ENCODE data around the gene PDE8B. TPM values are rescaled to one million over a fixed set of nuclear protein-coding genes. Genes with fewer than 3 reads are reported as not detected.

PDE8B gene
- total RNA-seq, 1 donor from 2014 or later: 0.33 TPM

DNA sequence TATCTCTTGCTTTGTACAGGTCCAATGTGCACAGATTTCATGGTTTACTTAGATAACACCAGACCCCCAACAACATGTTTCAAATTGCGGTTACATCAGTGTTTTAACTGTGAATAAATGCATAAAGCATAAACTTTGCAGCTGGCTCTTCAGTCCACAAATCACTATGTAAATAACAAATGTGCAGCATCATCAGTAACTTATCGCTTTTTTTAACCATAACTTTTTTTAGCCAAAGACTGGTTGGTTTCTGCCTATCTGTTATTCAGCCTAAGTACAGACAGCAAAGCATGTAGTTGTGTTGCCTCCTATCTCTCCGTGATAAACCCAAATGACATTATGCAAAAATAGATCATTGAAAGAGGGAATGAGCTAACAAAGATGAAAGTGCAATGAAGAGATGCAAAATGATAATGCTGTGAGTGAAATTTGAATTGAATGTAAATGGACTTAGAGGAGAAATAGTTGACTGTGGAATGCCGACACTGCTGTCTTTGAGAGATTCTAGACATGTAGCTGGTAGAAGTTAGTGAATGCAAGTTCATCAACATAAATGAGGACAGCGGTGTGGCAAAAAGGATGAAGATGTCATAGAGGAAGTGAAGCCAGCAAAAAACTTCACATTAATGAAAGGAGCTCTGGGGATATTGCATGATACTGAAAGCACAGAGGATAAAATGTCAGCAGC is 108.8 kb downstream of the PDE8B start:
- Histone ChIP-seq H3K36me3 (ENCODE audit: control insufficient read depth, insufficient read depth, low read length) (no peaks in the 10 kb centered on the region), H3K27me3 (ENCODE audit: control insufficient read depth, insufficient read depth, low read length) (no peaks in the 10 kb centered on the region), H3K4me3 (ENCODE audit: low read depth, low read length) (no peak overlapping the region)
- no peak for DNase-seq (ENCODE audit: low read depth)
- TF ChIP-seq, protein P1, sequence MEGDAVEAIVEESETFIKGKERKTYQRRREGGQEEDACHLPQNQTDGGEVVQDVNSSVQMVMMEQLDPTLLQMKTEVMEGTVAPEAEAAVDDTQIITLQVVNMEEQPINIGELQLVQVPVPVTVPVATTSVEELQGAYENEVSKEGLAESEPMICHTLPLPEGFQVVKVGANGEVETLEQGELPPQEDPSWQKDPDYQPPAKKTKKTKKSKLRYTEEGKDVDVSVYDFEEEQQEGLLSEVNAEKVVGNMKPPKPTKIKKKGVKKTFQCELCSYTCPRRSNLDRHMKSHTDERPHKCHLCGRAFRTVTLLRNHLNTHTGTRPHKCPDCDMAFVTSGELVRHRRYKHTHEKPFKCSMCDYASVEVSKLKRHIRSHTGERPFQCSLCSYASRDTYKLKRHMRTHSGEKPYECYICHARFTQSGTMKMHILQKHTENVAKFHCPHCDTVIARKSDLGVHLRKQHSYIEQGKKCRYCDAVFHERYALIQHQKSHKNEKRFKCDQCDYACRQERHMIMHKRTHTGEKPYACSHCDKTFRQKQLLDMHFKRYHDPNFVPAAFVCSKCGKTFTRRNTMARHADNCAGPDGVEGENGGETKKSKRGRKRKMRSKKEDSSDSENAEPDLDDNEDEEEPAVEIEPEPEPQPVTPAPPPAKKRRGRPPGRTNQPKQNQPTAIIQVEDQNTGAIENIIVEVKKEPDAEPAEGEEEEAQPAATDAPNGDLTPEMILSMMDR (IDR thresholded peaks at IDR 0.05; ENCODE audit: insufficient read depth, low read length, poor library complexity, severe bottlenecking): no peak

DNA sequence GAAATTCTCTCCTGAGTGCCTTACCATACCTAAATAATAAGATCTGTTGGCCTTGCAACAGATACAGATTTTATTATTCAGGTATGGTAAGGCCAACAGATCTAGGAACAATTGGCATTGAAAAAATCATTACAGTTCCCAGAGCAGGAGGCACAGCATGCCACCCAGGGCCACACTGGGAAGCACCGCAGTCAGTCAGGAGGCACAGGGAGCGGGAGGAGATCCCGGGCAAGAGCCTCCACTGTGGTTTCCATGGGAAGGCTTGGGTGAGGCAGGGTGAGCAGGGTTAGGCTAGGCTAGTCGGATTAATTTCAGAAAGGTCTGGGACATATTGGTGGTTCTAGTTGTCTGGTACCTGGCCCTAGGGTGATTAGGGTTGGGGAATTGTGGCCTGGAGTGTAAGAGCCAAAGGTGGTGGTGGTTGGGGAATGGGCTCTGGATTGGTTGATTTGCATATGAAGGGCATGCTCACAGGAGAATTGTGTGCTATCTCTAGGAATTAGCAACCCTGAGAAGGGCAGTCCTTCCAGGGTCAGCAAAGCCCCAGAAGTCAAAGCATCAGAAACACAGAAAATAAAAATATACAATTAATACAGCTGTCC is 111.4 kb downstream of the PDE8B start:
- no peak for DNase-seq (ENCODE audit: low read depth)
- TF ChIP-seq, protein P1 (IDR thresholded peaks at IDR 0.05; ENCODE audit: insufficient read depth, low read length, poor library complexity, severe bottlenecking): no peak

DNA sequence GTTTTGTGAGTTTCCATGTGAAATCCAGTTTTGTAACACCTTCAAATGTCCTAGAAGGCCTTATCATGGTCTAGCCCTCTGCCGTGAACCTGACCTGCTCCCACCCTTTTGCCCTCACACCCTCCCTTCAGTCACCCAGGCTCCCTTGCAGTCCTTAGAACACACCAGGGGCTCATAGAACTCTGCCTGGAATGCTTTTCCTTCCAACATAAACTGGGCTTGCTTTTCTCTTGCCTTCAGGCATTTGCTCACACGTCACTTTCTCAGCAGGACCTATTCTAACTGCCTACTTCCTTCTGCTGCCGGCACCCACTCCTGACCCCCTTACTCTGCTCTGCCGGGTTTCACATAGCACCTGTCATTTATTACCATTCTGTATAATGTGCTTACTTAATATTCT is 111.9 kb downstream of the PDE8B start:
- no peak overlapping the region for H3K4me3 ChIP-seq (ENCODE audit: low read depth, low read length)
- no peaks in the 10 kb centered on the region for H3K27me3 ChIP-seq (ENCODE audit: control insufficient read depth, insufficient read depth, low read length)
- DNase-seq (ENCODE audit: low read depth): no peak
- H3K36me3 ChIP-seq (ENCODE audit: control insufficient read depth, insufficient read depth, low read length): no peaks in the 10 kb centered on the region
- TF ChIP-seq, protein P1 (IDR thresholded peaks at IDR 0.05; ENCODE audit: insufficient read depth, low read length, poor library complexity, severe bottlenecking): no peak

More for the DNA sequence above, 111.4 kb downstream of the PDE8B start:
- H3K36me3 ChIP-seq (ENCODE audit: control insufficient read depth, insufficient read depth, low read length): no peaks in the 10 kb centered on the region
- H3K27me3 ChIP-seq (ENCODE audit: control insufficient read depth, insufficient read depth, low read length): no peaks in the 10 kb centered on the region
- no peak overlapping the region for H3K4me3 ChIP-seq (ENCODE audit: low read depth, low read length)

DNA sequence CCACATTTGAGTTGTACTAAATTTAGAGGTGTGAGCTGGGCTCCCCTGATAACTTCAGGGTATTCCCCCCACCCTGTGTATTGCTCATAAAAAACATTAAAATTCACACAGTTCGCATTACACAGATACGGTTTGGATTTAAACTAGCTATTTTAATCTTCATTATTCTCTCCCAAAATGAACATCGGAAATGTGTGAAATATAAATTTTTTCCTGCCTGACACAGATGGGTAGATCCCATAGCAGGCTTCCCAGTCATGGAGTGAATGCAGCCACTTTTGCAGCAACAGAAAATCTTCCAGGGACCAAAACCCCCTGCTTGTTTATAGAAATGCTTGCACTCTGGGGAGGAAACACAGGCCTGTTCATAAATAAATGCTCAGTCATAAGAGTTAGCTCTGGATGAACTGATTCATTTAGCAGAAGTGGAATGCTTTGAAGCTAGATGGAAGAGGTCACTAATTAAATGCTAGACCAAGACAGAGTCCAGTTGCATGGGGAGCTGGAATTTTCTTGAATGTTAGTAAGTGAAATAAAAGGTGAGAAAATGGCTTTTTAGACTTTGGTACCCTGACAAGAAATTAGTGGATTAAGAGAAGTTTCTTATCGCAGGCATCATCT is 115.6 kb downstream of the PDE8B start:
- no peak overlapping the region for H3K4me3 ChIP-seq (ENCODE audit: low read depth, low read length)
- TF ChIP-seq, protein P1 (IDR thresholded peaks at IDR 0.05; ENCODE audit: insufficient read depth, low read length, poor library complexity, severe bottlenecking): no peak
- H3K27me3 ChIP-seq (ENCODE audit: control insufficient read depth, insufficient read depth, low read length): no peaks in the 10 kb centered on the region
- no peaks in the 10 kb centered on the region for H3K36me3 ChIP-seq (ENCODE audit: control insufficient read depth, insufficient read depth, low read length)
- DNase-seq (ENCODE audit: low read depth): no peak

DNA sequence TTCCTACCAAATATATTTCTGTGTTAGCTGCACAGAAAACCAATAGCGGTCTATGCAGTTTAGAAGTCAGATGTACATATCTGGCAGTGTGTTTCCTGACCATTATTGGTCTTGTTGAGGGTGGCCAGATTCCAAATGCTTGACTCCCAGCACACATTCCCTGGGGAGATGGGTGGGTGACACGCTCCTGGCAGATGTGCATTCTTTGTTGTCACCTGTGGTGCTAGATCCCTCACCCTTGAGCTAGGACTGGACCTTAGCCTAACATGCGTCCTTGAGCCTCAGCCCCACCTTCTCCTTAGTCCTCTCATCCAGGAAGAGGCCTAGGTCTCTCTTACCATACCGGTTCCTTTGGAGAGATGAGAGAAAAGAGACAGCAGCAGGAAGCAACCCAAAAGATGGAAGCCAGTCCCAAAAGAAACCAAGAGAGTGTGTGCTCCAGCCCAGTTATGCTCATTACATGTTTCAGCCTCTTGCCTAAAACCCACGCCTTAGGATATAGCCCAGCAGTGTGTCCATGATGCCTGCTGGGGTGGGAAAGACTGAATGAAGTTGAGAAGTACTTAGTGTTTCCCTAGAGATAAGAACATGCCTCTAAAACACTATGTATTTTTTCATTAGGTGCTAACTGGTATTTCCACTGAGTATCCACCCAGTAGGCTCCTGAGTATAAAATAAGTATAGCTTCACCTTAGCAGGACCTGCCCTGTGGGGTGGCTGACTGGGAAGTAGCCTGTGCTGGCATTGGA is 116.7 kb downstream of the PDE8B start:
- Histone ChIP-seq H3K4me3 (ENCODE audit: low read depth, low read length) (no peak overlapping the region), H3K27me3 (ENCODE audit: control insufficient read depth, insufficient read depth, low read length) (no peaks in the 10 kb centered on the region), H3K36me3 (ENCODE audit: control insufficient read depth, insufficient read depth, low read length) (no peaks in the 10 kb centered on the region)
- DNase-seq (ENCODE audit: low read depth): no peak
- TF ChIP-seq, protein P1 (IDR thresholded peaks at IDR 0.05; ENCODE audit: insufficient read depth, low read length, poor library complexity, severe bottlenecking): no peak

Measured in kidney epithelial cell (primary cell).